Smooth muscle cell (in vitro differentiated cells): ENCODE results near the gene CXCR5. TPM values are rescaled to one million over a fixed set of nuclear protein-coding genes. Genes with fewer than 3 reads are reported as not detected.

Experiments
- DNase-seq: peaks from one replicate; lab custom pipeline; 2025; ENCODE audit not compliant: unreplicated experiment; lab: John Stamatoyannopoulos, UW
- H2AFZ ChIP-seq: fragments of 200-600 bp; sonication (generic); 2 replicates; pipeline ENCODE4 v1.6.0; 2016; ENCODE audit warnings: antibody characterized with exemption, low read depth, mild to moderate bottlenecking
- H3F3A ChIP-seq: fragments of 200-600 bp; sonication (generic); 2 replicates; pipeline ENCODE4 v1.6.0; 2017; ENCODE audit warnings: antibody characterized with exemption, low read depth
- H3K27ac ChIP-seq: fragments of 200-600 bp; sonication (generic); 2 replicates; pipeline ENCODE4 v1.5.1; 2016; ENCODE audit warnings: low read depth, mild to moderate bottlenecking
- H3K27me3 ChIP-seq: fragments of 200-600 bp; sonication (generic); 2 replicates; pipeline ENCODE4 v1.6.1; 2016; ENCODE audit warnings: low read depth, mild to moderate bottlenecking
- H3K36me3 ChIP-seq: fragments of 200-600 bp; sonication (generic); 2 replicates; pipeline ENCODE4 v1.5.1; 2016; ENCODE audit warnings: low read depth
- H3K4me1 ChIP-seq: fragments of 200-600 bp; sonication (generic); 2 replicates; pipeline ENCODE4 v1.5.1; 2016; ENCODE audit warnings: low read depth
- H3K4me2 ChIP-seq: fragments of 200-600 bp; sonication (generic); 2 replicates; pipeline ENCODE4 v1.6.0; 2016; ENCODE audit warnings: mild to moderate bottlenecking
- H3K4me3 ChIP-seq: fragments of 200-600 bp; sonication (generic); 2 replicates; pipeline ENCODE4 v1.5.1; 2016; ENCODE audit warnings: mild to moderate bottlenecking
- H3K79me2 ChIP-seq: fragments of 200-600 bp; sonication (generic); 2 replicates; pipeline ENCODE4 v1.6.0; 2016; ENCODE audit warnings: low read depth, mild to moderate bottlenecking
- H3K9ac ChIP-seq: fragments of 200-600 bp; sonication (generic); 2 replicates; pipeline ENCODE4 v1.6.0; 2016; ENCODE audit warnings: low read depth
- H3K9me3 ChIP-seq: fragments of 200-600 bp; sonication (generic); replicated peaks from 2 replicates; pipeline ENCODE4 v1.5.1; 2016; ENCODE audit warnings: low read depth
- H4K20me1 ChIP-seq: fragments of 200-600 bp; sonication (generic); 2 replicates; pipeline ENCODE4 v1.6.0; 2016; ENCODE audit warnings: low read depth
- CTCF ChIP-seq: fragments of 200-600 bp; sonication (generic); IDR thresholded peaks from 2 replicates; pipeline ENCODE4 v1.5.1; 2017; ENCODE audit warnings: borderline replicate concordance, mild to moderate bottlenecking, antibody characterized with exemption; ENCODE audit not compliant: insufficient read depth, poor library complexity, severe bottlenecking
- WGBS: methylation state at CpG from one replicate; pipeline ENCODE4 v1.1.7; 2016; ENCODE audit warnings: low lambda C conversion rate; 5-methylcytosine and 5-hydroxymethylcytosine counted together
- polyA plus RNA-seq: library from polyadenylated mRNA; unstranded; fragments of >200 nt; fragmentation: Nextera tagmentation; extraction: Ambion mirVana; gene quantifications from 2 replicates; pipeline ENCODE4 v1.2.1, GENCODE V29; 2016
- total RNA-seq: library from RNA; depleted of rRNA; stranded (reverse); fragments of >200 nt; gene quantifications from 2 replicates; pipeline ENCODE4 v1.2.3, GENCODE V29; 2014

The CXCR5 gene
- total and polyA plus RNA-seq, 2 experiments from 2014 or later: not detected

- H4K20me1 ChIP-seq: no peaks in the 10 kb centered on the region
- 44% methylated on average over 4 of the region's 4 CpGs for WGBS
- H2AFZ ChIP-seq: peak overlapping the region; percentile 77
Measured at GRCh38 chr11:118859973-118860372, 23.7 kb upstream of the CXCR5 start.

GRCh38 chr11:118868659-118869058 lies 15.0 kb upstream of the CXCR5 start:
- Histone ChIP-seq H3K9ac (no peak overlapping the region), H3K4me2 (no peak overlapping the region), H3K4me1 (peaks cover 10% of the 10 kb centered on the region), H3K27me3 (no peaks in the 10 kb centered on the region), H2AFZ (no peak overlapping the region), H3K4me3 (no peak overlapping the region), H3F3A (no peaks in the 10 kb centered on the region), H3K9me3 (no peaks in the 10 kb centered on the region), H3K27ac (no peak overlapping the region), H4K20me1 (no peaks in the 10 kb centered on the region), H3K79me2 (no peaks in the 10 kb centered on the region), H3K36me3 (no peaks in the 10 kb centered on the region)
- no peak for TF ChIP-seq CTCF
- 85% methylated on average over 2 of the region's 2 CpGs for WGBS
- DNase-seq: no peak

More at GRCh38 chr11:118859973-118860372, 23.7 kb upstream of the CXCR5 start:
- DNase-seq: no peak
- TF ChIP-seq CTCF: no peak
- Histone ChIP-seq H3K4me1 (no peaks in the 10 kb centered on the region), H3K79me2 (no peaks in the 10 kb centered on the region), H3K4me2 (no peak overlapping the region), H3K9me3 (no peaks in the 10 kb centered on the region), H3K27me3 (no peaks in the 10 kb centered on the region), H3K36me3 (no peaks in the 10 kb centered on the region), H3F3A (no peaks in the 10 kb centered on the region), H3K4me3 (no peak overlapping the region), H3K27ac (no peak overlapping the region), H3K9ac (no peak overlapping the region)

GRCh38 chr11:118870396-118871343 lies 13.0 kb upstream of the CXCR5 start:
- WGBS: 65% methylated on average over 14 of the region's 14 CpGs
- no peak for DNase-seq
- no peak for TF ChIP-seq CTCF

GRCh38 chr11:118872403-118872821 lies 11.3 kb upstream of the CXCR5 start:
- H3K4me1 ChIP-seq: peaks cover 10% of the 10 kb centered on the region
- H3K27me3 ChIP-seq: no peaks in the 10 kb centered on the region
- no peak for DNase-seq
- no peak for TF ChIP-seq CTCF
- WGBS: 93% methylated on average over 17 of the region's 17 CpGs
- H2AFZ ChIP-seq: no peak overlapping the region
- H3K4me2 ChIP-seq: no peak overlapping the region
- no peaks in the 10 kb centered on the region for H3K9me3 ChIP-seq
- H4K20me1 ChIP-seq: no peaks in the 10 kb centered on the region
- no peak overlapping the region for H3K4me3 ChIP-seq
- H3K9ac ChIP-seq: no peak overlapping the region
- H3F3A ChIP-seq: no peaks in the 10 kb centered on the region
- H3K36me3 ChIP-seq: no peaks in the 10 kb centered on the region
- no peak overlapping the region for H3K27ac ChIP-seq
- no peaks in the 10 kb centered on the region for H3K79me2 ChIP-seq

More at GRCh38 chr11:118870396-118871343, 13.0 kb upstream of the CXCR5 start:
- H2AFZ ChIP-seq: peak overlapping the region; percentile 89
- peak overlapping the region; percentile 78 for H3K27ac ChIP-seq
- H3K4me3 ChIP-seq: no peak overlapping the region
- H4K20me1 ChIP-seq: no peaks in the 10 kb centered on the region
- no peaks in the 10 kb centered on the region for H3K9me3 ChIP-seq
- H3K4me2 ChIP-seq: peak overlapping the region; percentile 53
- H3K4me1 ChIP-seq: peaks cover 10% of the 10 kb centered on the region
- no peaks in the 10 kb centered on the region for H3K27me3 ChIP-seq
- no peaks in the 10 kb centered on the region for H3K79me2 ChIP-seq
- H3K36me3 ChIP-seq: no peaks in the 10 kb centered on the region
- H3K9ac ChIP-seq: peak overlapping the region; percentile 6
- H3F3A ChIP-seq: no peaks in the 10 kb centered on the region
